LNCAP (cell line): ENCODE data around the gene ASCC3.

Experiments
- CTCF ChIP-seq: fragments of 450-650 bp; IDR thresholded peaks from 2 replicates; pipeline ENCODE4 v1.5.1; 2017; ENCODE audit warnings: mild to moderate bottlenecking

ASCC3 gene

GRCh38 chr6:100491952-100492670 is 389.0 kb downstream of the ASCC3 start:
- TF ChIP-seq CTCF = no peak

DNA sequence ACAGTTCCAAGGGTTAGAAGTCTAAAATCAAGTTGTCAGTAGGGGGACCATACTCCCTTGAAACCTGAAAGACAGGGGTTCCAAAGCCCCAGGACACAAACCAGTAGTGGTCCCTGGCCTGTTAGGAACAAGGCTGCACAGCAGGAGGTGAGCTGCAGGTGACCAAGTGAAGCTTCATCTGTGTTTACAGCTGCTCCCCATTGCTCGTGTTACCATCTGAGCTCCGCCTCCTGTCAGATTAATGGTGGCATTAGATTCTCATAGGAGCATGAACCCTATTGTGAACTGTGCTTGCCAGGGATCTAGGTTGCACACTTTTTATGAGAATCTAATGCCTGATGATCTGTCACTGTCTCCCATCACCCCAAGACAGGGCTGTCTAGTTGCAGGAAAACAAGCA is 391.1 kb downstream of the ASCC3 start:
- TF ChIP-seq CTCF = no peak

DNA sequence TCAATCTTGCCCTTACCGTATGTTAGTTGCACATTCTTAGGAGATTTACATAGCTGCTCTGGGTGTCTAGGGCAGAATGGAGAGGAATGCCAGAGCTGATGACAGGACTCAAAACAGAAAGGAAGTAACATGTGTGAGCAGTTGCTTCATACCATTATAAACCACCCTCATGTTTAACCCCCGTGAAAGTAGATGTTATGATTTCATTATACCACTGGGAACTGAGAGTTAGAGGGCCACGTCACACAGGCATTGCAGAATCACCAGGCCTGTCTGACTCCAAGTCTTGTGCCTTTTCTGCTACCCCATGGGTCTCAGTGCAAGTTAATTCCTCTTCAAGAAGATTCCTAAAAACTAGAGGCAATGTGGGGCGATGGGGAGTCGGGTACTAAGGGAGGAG is 392.9 kb downstream of the ASCC3 start:
- TF ChIP-seq CTCF = no peak

DNA sequence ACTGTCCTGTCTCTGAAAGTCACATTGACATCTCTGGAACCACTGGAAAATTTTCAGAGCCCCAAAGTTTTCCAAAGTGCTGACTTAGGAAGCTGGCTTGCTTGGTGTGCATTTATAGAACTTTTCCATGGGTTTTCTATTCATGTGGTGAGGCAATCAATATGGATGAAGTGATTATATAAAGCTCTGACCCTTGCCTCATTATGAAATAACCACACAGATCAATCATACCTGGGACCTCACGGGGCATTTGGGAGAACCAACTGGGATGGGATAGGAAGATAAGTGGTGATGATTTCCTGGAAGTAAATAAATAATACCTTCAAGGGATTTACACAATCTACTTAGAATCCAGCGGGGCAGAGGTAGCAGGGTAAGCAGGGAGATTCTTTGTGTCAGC is 393.5 kb downstream of the ASCC3 start:
- no peak for TF ChIP-seq CTCF

GRCh38 chr6:100485268-100485667 is 395.9 kb downstream of the ASCC3 start:
- no peak for TF ChIP-seq CTCF

DNA sequence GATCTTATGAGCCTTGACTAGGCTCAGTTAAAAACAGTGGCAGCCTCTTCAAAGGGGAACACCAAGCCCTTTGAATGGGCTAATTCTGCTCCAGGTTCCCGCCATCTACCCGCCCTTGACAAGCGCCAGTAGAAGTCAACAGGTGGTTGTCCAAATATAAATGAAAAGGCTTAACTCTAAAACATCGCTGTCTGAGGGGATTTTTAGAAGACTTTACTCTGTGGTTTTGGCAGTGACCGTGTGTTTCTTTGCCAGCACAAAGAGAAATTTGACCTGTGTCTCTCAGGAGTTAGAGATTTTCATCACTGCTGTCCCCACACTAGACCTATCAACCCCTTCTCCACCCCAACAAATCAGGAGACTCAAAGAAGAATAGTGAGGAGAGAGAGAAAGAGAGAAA is 396.7 kb downstream of the ASCC3 start:
- no peak for TF ChIP-seq CTCF

GRCh38 chr6:100482698-100483097 is 398.4 kb downstream of the ASCC3 start:
- no peak for TF ChIP-seq CTCF
